ENCODE measurements around the gene LRSAM1. TPM values are rescaled to one million over a fixed set of nuclear protein-coding genes. Genes with fewer than 3 reads are reported as not detected.

Gene LRSAM1
- total RNA-seq, 1 donor from 2014 or later: 30.1 TPM

- Histone ChIP-seq H3K4me3 (ENCODE audit: low read depth, low read length) (no peak overlapping the region), H3K36me3 (ENCODE audit: control insufficient read depth, insufficient read depth, low read length) (no peaks in the 10 kb centered on the region), H3K27me3 (ENCODE audit: control insufficient read depth, insufficient read depth, low read length) (no peaks in the 10 kb centered on the region)
- no peak for TF ChIP-seq CTCF (IDR thresholded peaks at IDR 0.05; ENCODE audit: insufficient read depth, low read length, poor library complexity, severe bottlenecking)
- no peak for DNase-seq (ENCODE audit: low read depth)
Observed at GRCh38 chr9:127549218-127549617, 97.9 kb downstream of the LRSAM1 start.

DNA sequence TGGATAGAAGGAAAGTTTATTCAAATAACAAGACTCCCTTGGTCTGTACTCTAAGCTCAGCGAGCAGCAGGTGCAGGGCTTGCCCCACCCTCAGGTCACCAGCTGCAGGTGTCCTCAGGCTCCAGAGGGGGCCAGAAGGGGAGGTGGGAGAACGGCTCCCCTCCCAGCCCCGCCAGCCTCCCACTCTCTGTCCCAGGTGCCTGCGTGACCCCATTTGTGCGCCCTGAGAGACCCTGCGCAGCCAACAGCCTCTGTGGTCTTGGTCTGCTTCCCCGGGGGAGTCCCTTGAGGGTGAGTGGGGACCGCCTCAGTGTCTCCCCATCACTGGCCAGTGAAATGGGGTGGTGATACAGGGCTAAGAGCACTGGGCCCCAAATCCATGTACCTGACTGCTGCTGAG is 98.4 kb downstream of the LRSAM1 start:
- no peak for DNase-seq (ENCODE audit: low read depth)
- H3K27me3 ChIP-seq (ENCODE audit: control insufficient read depth, insufficient read depth, low read length): no peaks in the 10 kb centered on the region
- H3K4me3 ChIP-seq (ENCODE audit: low read depth, low read length): no peak overlapping the region
- H3K36me3 ChIP-seq (ENCODE audit: control insufficient read depth, insufficient read depth, low read length): no peaks in the 10 kb centered on the region
- TF ChIP-seq CTCF (IDR thresholded peaks at IDR 0.05; ENCODE audit: insufficient read depth, low read length, poor library complexity, severe bottlenecking): no peak

DNA sequence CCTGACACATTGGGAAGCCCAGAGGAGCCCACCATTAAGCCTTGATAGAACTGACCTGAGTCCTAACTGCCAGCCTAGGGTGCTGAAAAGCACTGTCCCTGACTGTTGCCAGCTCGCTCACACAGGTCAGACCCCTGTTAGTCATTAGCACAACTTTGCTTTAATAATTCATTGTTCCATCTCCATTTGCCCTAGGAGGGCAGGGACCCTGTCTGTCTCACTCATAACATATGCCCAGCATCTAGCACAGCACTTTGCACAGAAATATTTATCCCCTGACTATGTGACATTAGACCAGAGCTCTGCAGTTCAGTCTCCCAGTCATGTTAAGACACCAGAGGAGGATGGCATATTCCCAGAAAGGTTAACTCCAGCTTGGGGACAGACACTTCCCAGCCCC is 99.0 kb downstream of the LRSAM1 start:
- no peak for DNase-seq (ENCODE audit: low read depth)
- no peak for TF ChIP-seq CTCF (IDR thresholded peaks at IDR 0.05; ENCODE audit: insufficient read depth, low read length, poor library complexity, severe bottlenecking)
- H3K36me3 ChIP-seq (ENCODE audit: control insufficient read depth, insufficient read depth, low read length): no peaks in the 10 kb centered on the region
- H3K4me3 ChIP-seq (ENCODE audit: low read depth, low read length): no peak overlapping the region
- H3K27me3 ChIP-seq (ENCODE audit: control insufficient read depth, insufficient read depth, low read length): no peaks in the 10 kb centered on the region

DNA sequence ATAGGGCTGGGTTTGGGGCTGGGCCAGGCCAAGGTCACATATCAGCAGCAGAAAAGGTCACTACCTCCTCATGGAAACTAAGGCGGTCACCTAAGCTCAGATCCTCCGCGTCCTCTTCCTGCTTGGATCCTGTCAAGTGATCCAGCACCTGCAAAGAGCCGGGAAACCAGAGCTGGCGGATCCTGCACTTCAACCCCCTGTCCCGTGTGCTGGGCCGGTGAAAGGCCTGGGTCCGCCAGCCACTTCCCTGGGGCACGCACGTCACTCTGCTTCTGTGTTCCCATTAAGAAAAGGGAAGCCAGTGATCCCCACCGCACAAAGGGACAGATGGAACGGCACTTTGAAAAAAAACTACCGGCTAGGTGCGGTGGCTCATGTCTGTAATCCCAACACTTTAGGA is 99.4 kb downstream of the LRSAM1 start:
- no peak overlapping the region for H3K4me3 ChIP-seq (ENCODE audit: low read depth, low read length)
- DNase-seq (ENCODE audit: low read depth): no peak
- H3K27me3 ChIP-seq (ENCODE audit: control insufficient read depth, insufficient read depth, low read length): no peaks in the 10 kb centered on the region
- H3K36me3 ChIP-seq (ENCODE audit: control insufficient read depth, insufficient read depth, low read length): no peaks in the 10 kb centered on the region
- TF ChIP-seq CTCF (IDR thresholded peaks at IDR 0.05; ENCODE audit: insufficient read depth, low read length, poor library complexity, severe bottlenecking): no peak

Other genes with a start within 250 kb of the LRSAM1 start
- gene GARNL3, start 186.7 kb upstream of the LRSAM1 start, total RNA-seq: 2.7 and 5.3 TPM in 2 replicates
- 27.5 and 28.8 TPM in 2 replicates for gene SLC2A8, start 54.3 kb upstream of the LRSAM1 start, total RNA-seq
- gene ZNF79, start 27.1 kb upstream of the LRSAM1 start, total RNA-seq: 5.1 and 5.7 TPM in 2 replicates
- gene RPL12, start 104 bp upstream of the LRSAM1 start, total RNA-seq: 4,686 and 4,885 TPM in 2 replicates
- 23.8 and 27.5 TPM in 2 replicates for gene STXBP1, start 160.8 kb downstream of the LRSAM1 start, total RNA-seq

Data from kidney epithelial cell (primary cell).